Measurements from ENCODE around the gene PIK3CG. TPM values are rescaled to one million over a fixed set of nuclear protein-coding genes. Genes with fewer than 3 reads are reported as not detected.
A peak's percentile ranks its signal among the peaks of the same experiment; 100 is the strongest.

Gene PIK3CG
- total RNA-seq: 1 to 10 TPM; 2.3 TPM

DNA sequence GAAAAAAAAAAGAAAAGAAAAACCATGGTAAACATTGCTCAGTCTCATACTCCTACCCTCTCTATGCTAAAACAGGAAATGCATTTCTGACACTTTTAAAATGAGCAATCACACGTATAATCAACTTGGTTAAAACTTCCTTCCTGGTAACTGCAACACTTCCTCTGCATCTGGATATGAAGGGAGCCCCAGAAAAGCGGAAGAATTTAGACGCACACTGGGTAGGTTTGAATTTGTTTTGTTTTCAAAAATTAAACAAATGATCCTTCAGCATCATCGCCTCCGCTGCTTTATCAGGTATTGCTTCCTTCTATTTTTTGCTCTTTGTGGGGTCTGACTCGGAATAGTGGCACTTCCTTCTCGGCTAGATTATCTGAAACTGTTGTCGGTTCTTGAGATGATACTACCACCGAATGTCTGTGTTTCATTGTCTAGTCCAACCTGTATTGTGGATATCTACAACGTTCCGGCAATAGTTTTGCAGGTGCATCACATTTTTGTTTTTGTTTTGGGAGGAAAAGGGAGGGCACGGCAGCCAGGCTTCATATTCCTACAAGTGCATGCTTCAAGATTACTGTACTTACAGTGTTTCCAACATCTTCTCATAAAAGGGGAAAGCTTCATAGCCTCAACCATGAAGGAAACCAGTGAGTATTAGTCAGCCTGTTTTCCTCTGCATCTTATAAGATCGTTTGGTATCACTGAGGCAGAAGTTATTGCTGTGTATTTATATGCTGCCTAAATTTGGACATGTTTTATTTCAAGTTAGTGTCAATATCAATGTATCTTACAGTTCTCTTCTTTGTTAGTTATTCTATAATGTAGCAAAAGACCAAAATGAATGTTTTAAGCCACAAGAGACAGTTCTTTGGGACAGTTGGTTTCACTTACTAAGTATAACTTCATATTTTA lies at the start of gene PIK3CG:
TSS of gene PIK3CG (plus strand) at position 153 of the 912 bp plus-strand sequence. CDS start 2,280 bp downstream, outside the sequence.
- Histone ChIP-seq H3K27me3 (no peaks in the 10 kb centered on the region), H3K27ac (peak within 1 kb of the TSS; percentile 57), H3K9ac (ENCODE audit: low read depth in 2 of 2, low read length in 2 of 2) (peak within 1 kb of the TSS in 1 of 2 donors; percentile 12), H3K9me3 (no peaks in the 10 kb centered on the region), H3K4me1 (no peaks in the 10 kb centered on the region), H3K36me3 (no peaks in the 10 kb centered on the region), H3K4me3 (peak within 1 kb of the TSS; percentile 21)
- TF ChIP-seq, protein P1, sequence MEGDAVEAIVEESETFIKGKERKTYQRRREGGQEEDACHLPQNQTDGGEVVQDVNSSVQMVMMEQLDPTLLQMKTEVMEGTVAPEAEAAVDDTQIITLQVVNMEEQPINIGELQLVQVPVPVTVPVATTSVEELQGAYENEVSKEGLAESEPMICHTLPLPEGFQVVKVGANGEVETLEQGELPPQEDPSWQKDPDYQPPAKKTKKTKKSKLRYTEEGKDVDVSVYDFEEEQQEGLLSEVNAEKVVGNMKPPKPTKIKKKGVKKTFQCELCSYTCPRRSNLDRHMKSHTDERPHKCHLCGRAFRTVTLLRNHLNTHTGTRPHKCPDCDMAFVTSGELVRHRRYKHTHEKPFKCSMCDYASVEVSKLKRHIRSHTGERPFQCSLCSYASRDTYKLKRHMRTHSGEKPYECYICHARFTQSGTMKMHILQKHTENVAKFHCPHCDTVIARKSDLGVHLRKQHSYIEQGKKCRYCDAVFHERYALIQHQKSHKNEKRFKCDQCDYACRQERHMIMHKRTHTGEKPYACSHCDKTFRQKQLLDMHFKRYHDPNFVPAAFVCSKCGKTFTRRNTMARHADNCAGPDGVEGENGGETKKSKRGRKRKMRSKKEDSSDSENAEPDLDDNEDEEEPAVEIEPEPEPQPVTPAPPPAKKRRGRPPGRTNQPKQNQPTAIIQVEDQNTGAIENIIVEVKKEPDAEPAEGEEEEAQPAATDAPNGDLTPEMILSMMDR (IDR thresholded peaks at IDR 0.05): no peak
- DNase-seq: no peak
- intact Hi-C loops (cut with DNase I): no loop called here

DNA sequence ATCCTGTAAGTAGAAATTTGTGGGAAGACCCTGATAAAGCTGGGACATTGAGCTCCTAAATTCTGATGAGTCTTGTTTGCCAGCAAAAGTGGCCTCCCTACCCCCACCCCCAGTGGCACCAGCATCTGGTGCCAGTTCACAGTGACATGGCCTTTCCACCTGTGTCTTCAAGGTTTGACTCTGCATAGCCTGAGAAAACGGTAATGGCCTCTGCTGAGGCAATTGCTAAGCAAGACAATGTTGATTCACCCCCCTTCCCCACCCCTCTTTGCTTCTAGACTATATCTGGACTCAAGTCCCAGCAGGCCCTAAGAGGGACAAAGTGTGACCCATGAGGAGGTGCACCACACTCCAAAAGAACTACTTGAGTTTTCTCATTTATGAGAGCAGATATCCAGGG lies 48.0 kb upstream of the PIK3CG start:
- Histone ChIP-seq H3K9me3 (no peaks in the 10 kb centered on the region), H3K27me3 (no peaks in the 10 kb centered on the region), H3K36me3 (no peaks in the 10 kb centered on the region), H3K9ac (ENCODE audit: low read depth in 2 of 2, low read length in 2 of 2) (no peak overlapping the region), H3K4me3 (no peak overlapping the region), H3K27ac (no peak overlapping the region), H3K4me1 (no peaks in the 10 kb centered on the region)
- no peak for DNase-seq
- TF ChIP-seq, protein P1 (IDR thresholded peaks at IDR 0.05): no peak
- intact Hi-C loops (cut with DNase I): no loop called here

DNA sequence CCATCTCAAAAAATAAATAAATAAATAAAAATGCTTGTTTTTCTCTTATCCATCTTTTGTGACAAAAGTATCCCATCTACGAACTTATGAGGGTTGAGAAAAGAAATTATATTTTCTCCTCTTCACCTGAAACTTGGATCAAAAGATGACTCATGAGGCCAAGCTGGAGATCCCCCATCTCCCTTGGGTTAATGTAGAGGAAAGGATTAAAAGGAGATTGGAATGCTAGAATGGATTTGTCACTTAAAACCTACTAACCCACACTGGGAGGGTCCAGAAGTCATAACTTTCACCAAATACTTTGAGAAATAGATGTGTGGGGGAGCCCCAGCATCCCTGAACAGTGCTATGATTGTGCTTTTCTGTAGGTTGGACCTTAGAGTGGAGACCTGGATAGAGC lies 46.3 kb upstream of the PIK3CG start:
- no peak overlapping the region for H3K4me3 ChIP-seq
- no peaks in the 10 kb centered on the region for H3K4me1 ChIP-seq
- DNase-seq: no peak
- TF ChIP-seq, protein P1 (IDR thresholded peaks at IDR 0.05): no peak
- no peaks in the 10 kb centered on the region for H3K36me3 ChIP-seq
- H3K27me3 ChIP-seq: no peaks in the 10 kb centered on the region
- H3K9ac ChIP-seq (ENCODE audit: low read depth in 2 of 2, low read length in 2 of 2): no peak overlapping the region
- H3K27ac ChIP-seq: no peak overlapping the region
- H3K9me3 ChIP-seq: no peaks in the 10 kb centered on the region
- intact Hi-C loops (cut with DNase I): no loop called here

DNA sequence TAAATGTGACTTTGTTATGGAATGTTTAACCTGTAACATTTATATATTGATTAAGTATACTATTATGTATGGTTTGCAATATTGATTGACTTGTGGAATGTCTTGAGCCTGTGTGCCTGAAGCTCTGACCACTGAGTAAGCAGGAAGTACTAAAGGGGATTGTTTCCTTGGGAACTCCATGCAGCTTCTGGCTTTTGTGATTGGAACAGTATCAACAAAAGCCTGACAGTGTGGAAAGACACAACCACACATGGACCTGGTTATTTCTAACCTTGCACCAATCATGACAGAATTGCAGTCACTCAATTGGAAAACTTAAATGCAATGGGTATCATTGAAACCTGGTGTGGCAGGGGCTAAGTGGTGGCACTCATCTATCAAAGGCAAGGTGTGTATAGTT lies 45.5 kb upstream of the PIK3CG start:
- Histone ChIP-seq H3K4me1 (no peaks in the 10 kb centered on the region), H3K9me3 (no peaks in the 10 kb centered on the region), H3K36me3 (no peaks in the 10 kb centered on the region), H3K27me3 (no peaks in the 10 kb centered on the region), H3K4me3 (no peak overlapping the region), H3K27ac (no peak overlapping the region), H3K9ac (ENCODE audit: low read depth in 2 of 2, low read length in 2 of 2) (no peak overlapping the region)
- intact Hi-C loops (cut with DNase I): no loop called here
- no peak for DNase-seq
- TF ChIP-seq, protein P1 (IDR thresholded peaks at IDR 0.05): no peak

DNA sequence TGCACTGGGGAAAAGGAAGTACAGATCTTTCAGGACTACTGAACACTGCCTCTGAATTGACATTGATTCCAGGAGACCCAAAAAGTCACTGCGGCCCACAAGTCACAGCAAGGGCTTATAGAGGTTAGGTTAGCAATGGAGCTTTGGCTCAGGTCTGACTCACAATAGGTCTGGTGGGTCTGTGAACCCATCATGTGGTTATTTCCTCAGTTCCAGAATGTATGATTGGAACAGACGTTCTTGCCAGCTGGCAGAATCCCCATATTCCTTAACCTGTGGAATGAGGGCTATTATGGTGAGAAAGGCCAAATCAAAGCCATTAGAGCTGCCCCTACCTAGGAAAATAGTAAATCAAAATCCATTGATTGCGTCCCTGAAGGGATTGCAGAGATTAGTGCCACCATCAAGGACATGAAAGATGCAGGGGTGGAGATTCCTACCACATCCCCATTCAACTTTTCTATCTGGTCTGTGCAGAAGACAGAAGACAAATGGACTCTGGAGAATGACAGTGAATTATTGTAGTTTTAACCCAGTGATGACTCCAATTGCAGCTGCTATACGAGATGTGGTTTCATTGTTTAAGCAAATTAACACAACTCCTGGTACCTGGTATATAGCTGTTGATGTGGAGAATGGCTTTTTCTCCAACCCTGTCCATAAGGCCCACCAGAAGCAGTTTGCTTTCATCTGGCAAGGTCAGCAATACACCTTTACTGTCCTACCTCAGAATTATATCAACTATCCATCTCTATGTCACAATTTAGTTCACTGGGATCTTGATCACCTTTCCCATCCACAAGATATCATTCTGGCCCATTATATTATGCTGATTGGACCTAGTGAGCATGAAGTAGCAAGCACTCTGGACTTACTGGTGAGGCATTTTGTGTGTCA lies 44.5 kb upstream of the PIK3CG start:
- Histone ChIP-seq H3K9me3 (no peaks in the 10 kb centered on the region), H3K4me3 (no peak overlapping the region), H3K27me3 (no peaks in the 10 kb centered on the region), H3K27ac (no peak overlapping the region), H3K9ac (ENCODE audit: low read depth in 2 of 2, low read length in 2 of 2) (no peak overlapping the region), H3K36me3 (no peaks in the 10 kb centered on the region), H3K4me1 (no peaks in the 10 kb centered on the region)
- intact Hi-C loops (cut with DNase I): no loop called here
- no peak for DNase-seq
- TF ChIP-seq, protein P1 (IDR thresholded peaks at IDR 0.05): no peak

Measured in colonic mucosa (tissue), 4 donors.